Measurements from ENCODE around the gene RALGDS.

DNA sequence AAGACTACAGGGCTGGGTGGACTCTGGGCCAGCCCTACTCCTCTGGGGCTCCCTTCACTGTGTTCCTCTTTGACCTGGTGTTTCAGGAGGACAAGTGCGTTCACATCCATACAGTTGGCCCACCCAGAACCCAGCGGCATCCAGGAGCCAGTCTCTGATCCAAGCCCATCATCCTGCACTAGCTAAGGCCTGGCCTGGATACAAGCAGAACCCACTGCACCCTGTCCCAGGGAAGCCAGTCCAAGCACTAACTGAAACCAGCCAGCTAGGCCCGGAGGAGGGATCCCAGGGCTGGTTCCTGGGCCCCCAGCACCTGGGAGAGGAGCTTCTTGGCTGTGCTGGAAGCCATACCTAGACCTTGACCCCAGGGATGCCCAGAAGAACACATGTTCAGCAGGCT lies 46.7 kb upstream of the RALGDS start:
- TF ChIP-seq POLR2AphosphoS5 (IDR thresholded peaks at IDR 0.05; ENCODE audit: low read depth) = no peak
- TF ChIP-seq CREB1 (CRISPR knock-in tag; IDR thresholded peaks at IDR 0.05; ENCODE audit: low read depth) = no peak
- TF ChIP-seq, protein P1, sequence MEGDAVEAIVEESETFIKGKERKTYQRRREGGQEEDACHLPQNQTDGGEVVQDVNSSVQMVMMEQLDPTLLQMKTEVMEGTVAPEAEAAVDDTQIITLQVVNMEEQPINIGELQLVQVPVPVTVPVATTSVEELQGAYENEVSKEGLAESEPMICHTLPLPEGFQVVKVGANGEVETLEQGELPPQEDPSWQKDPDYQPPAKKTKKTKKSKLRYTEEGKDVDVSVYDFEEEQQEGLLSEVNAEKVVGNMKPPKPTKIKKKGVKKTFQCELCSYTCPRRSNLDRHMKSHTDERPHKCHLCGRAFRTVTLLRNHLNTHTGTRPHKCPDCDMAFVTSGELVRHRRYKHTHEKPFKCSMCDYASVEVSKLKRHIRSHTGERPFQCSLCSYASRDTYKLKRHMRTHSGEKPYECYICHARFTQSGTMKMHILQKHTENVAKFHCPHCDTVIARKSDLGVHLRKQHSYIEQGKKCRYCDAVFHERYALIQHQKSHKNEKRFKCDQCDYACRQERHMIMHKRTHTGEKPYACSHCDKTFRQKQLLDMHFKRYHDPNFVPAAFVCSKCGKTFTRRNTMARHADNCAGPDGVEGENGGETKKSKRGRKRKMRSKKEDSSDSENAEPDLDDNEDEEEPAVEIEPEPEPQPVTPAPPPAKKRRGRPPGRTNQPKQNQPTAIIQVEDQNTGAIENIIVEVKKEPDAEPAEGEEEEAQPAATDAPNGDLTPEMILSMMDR (conservative IDR thresholded peaks at IDR 0.05; ENCODE audit: low read depth in 2 of 2) = no peak
- no peak for TF ChIP-seq EZH2 (IDR thresholded peaks at IDR 0.05; ENCODE audit: low read depth, unreplicated experiment)
- TF ChIP-seq, protein P2, sequence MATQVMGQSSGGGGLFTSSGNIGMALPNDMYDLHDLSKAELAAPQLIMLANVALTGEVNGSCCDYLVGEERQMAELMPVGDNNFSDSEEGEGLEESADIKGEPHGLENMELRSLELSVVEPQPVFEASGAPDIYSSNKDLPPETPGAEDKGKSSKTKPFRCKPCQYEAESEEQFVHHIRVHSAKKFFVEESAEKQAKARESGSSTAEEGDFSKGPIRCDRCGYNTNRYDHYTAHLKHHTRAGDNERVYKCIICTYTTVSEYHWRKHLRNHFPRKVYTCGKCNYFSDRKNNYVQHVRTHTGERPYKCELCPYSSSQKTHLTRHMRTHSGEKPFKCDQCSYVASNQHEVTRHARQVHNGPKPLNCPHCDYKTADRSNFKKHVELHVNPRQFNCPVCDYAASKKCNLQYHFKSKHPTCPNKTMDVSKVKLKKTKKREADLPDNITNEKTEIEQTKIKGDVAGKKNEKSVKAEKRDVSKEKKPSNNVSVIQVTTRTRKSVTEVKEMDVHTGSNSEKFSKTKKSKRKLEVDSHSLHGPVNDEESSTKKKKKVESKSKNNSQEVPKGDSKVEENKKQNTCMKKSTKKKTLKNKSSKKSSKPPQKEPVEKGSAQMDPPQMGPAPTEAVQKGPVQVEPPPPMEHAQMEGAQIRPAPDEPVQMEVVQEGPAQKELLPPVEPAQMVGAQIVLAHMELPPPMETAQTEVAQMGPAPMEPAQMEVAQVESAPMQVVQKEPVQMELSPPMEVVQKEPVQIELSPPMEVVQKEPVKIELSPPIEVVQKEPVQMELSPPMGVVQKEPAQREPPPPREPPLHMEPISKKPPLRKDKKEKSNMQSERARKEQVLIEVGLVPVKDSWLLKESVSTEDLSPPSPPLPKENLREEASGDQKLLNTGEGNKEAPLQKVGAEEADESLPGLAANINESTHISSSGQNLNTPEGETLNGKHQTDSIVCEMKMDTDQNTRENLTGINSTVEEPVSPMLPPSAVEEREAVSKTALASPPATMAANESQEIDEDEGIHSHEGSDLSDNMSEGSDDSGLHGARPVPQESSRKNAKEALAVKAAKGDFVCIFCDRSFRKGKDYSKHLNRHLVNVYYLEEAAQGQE (IDR thresholded peaks at IDR 0.05; ENCODE audit: unreplicated experiment) = no peak
- no peak for TF ChIP-seq EZH2phosphoT487 (IDR thresholded peaks at IDR 0.05; ENCODE audit: unreplicated experiment)
